GM23338 (cell line): ENCODE measurements around the gene SLC2A8.

Experiments
- CREB1 ChIP-seq: fragments of 250-450 bp; sonication (Bioruptor Pico); IDR thresholded peaks from 2 replicates; pipeline ENCODE4 v1.5.0; 2020; ENCODE audit warnings: low read depth, mild to moderate bottlenecking, moderate library complexity
- CTCF ChIP-seq, 2 experiments: fragments of 200-600 bp in 1 of 2; sonication (generic) in 1 of 2; conservative IDR thresholded peaks; 2 replicates each; pipeline versions ENCODE4 v1.5.1 to v1.6.1; 2016 to 2017; ENCODE audit warnings: antibody characterized with exemption in 2 of 2, low read depth in 2 of 2, mild to moderate bottlenecking in 2 of 2, moderate library complexity in 1 of 2
- EZH2 ChIP-seq: fragments of 200-600 bp; sonication (generic); IDR thresholded peaks from one replicate; pipeline ENCODE4 v1.8.0; 2017; ENCODE audit warnings: antibody characterized with exemption, mild to moderate bottlenecking, low read depth; ENCODE audit not compliant: unreplicated experiment
- JUNB ChIP-seq: IDR thresholded peaks from one replicate; pipeline ENCODE4 v1.6.1; 2016; ENCODE audit warnings: antibody characterized with exemption; ENCODE audit not compliant: unreplicated experiment
- POLR2AphosphoS5 ChIP-seq: IDR thresholded peaks from 2 replicates; pipeline ENCODE4 v1.6.1; 2016; ENCODE audit warnings: antibody characterized with exemption, low read depth
- REST ChIP-seq: IDR thresholded peaks from one replicate; pipeline ENCODE4 v1.6.1; 2018; ENCODE audit warnings: antibody characterized with exemption; ENCODE audit not compliant: unreplicated experiment
- ZNF462 ChIP-seq: fragments of 250-450 bp; sonication (Bioruptor Pico); IDR thresholded peaks from 2 replicates; pipeline ENCODE4 v1.5.0; 2020; ENCODE audit warnings: mild to moderate bottlenecking, moderate library complexity

- TF ChIP-seq EZH2 = no peak
- TF ChIP-seq CTCF (conservative IDR thresholded peaks at IDR 0.05; ENCODE audit: low read depth in 2 of 2) = peak in 1 of 2 experiments; percentile 57; a peak in 2 of 4 replicates
- no peak for TF ChIP-seq REST
- no peak for TF ChIP-seq CREB1
- no peak for TF ChIP-seq POLR2AphosphoS5
- TF ChIP-seq ZNF462 (CRISPR knock-in tag) = no peak
- no peak for TF ChIP-seq JUNB
These were observed 58.5 kb downstream of the SLC2A8 start for GRCh38 chr9:127455324-127455992.
